A673 (cell line): ENCODE results near the gene B4GALT6.

ENCODE experiments used
- CTCF ChIP-seq: fragments of 300-800, 200-600 bp; sonication (generic); conservative IDR thresholded peaks from 2 replicates; pipeline ENCODE4 v1.5.1; 2017; ENCODE audit warnings: low read depth, mild to moderate bottlenecking, antibody characterized with exemption, low read length, moderate library complexity, mixed read lengths
- EZH2 ChIP-seq: fragments of 200-600 bp; sonication (generic); IDR thresholded peaks from 2 replicates; pipeline ENCODE4 v1.6.1; 2017; ENCODE audit warnings: borderline replicate concordance, low read depth, mild to moderate bottlenecking, mixed read lengths, antibody characterized with exemption, low read length; ENCODE audit not compliant: poor library complexity, severe bottlenecking

GRCh38 chr18:31610286-31611205 lies 73.8 kb downstream of the B4GALT6 start:
- TF ChIP-seq CTCF: no peak
- TF ChIP-seq EZH2: no peak
